GM13976 (cell line): Measurements from ENCODE around the gene TMEM259.

ENCODE experiments used
- DNase-seq: peaks from one replicate; pipeline ENCODE4 v3.0.0; 2012; ENCODE audit warnings: low spot score
- CTCF ChIP-seq: IDR thresholded peaks from 2 replicates; pipeline ENCODE4 v1.5.1; 2012; ENCODE audit warnings: borderline replicate concordance, mild to moderate bottlenecking; ENCODE audit not compliant: insufficient read depth; ENCODE audit errors: extremely low read depth, missing control alignments, control extremely low read depth
- in situ Hi-C: fragments of 300-500 bp; cut with MboI; formaldehyde crosslinking; loops from one replicate; pipeline ENCODE4 v1.12.0; 2022; ENCODE audit warnings: low sequenced_read_pairs, mixed read lengths, inconsistent platforms; ENCODE audit not compliant: unreplicated experiment

The TMEM259 gene

GRCh38 chr19:1000095-1000494 is 20.8 kb downstream of the TMEM259 start, which contains the start of gene GRIN3B:
Gene GRIN3B, plus strand, starts transcription at chr19:1000419. Its CDS starts 19 bp downstream, at chr19:1000438.
- DNase-seq: peak; percentile 82
- TF ChIP-seq CTCF: peak; percentile 36
- in situ Hi-C loops: no loop called here

- TF ChIP-seq CTCF: no peak
- in situ Hi-C loops: no loop called here
- DNase-seq: no peak
Measured at GRCh38 chr19:999379-999719, 21.6 kb downstream of the TMEM259 start.

DNA sequence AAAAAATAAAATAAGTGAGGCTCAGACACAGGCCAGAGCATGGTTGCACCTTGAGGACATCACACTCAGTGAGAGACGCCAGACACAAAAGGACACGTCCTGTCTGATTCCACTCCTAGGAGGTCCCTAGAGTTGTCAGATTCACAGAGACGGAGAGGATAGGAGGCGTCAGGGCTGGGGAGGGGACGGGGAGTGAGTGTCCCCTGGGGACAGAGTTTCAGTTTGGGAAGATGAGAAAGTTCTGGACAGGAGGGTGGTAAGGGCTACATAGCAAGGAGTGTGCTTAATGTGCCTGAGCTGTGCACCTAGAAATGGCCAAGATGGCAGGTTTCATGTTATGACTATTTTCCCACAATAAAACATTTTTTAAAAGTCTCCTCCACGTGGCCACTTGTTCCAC is 22.9 kb downstream of the TMEM259 start:
- DNase-seq: no peak
- in situ Hi-C loops: no loop called here
- TF ChIP-seq CTCF: no peak

GRCh38 chr19:996051-996838 is 24.7 kb downstream of the TMEM259 start:
- in situ Hi-C loops: no loop called here
- TF ChIP-seq CTCF: no peak
- DNase-seq: peak; percentile 82

GRCh38 chr19:995051-995827 is 25.7 kb downstream of the TMEM259 start:
- in situ Hi-C loops: no loop called here
- TF ChIP-seq CTCF: no peak
- no peak for DNase-seq

- in situ Hi-C loops: no loop called here
- no peak for DNase-seq
- TF ChIP-seq CTCF: no peak
Measured at GRCh38 chr19:994516-994915, 26.4 kb downstream of the TMEM259 start.
